Loucy (cell line): Measurements from ENCODE around the gene LETM1.

Source experiments
- CTCF ChIP-seq: fragments of 200-600 bp; sonication (generic); conservative IDR thresholded peaks from 2 replicates; pipeline ENCODE4 v1.5.1; 2014; ENCODE audit warnings: mild to moderate bottlenecking, antibody characterized with exemption, low read length
- EZH2phosphoT487 ChIP-seq: fragments of 200-600 bp; IDR thresholded peaks from 2 replicates; pipeline ENCODE4 v1.6.1; 2018; ENCODE audit warnings: antibody characterized with exemption, mild to moderate bottlenecking, moderate library complexity, borderline replicate concordance

DNA sequence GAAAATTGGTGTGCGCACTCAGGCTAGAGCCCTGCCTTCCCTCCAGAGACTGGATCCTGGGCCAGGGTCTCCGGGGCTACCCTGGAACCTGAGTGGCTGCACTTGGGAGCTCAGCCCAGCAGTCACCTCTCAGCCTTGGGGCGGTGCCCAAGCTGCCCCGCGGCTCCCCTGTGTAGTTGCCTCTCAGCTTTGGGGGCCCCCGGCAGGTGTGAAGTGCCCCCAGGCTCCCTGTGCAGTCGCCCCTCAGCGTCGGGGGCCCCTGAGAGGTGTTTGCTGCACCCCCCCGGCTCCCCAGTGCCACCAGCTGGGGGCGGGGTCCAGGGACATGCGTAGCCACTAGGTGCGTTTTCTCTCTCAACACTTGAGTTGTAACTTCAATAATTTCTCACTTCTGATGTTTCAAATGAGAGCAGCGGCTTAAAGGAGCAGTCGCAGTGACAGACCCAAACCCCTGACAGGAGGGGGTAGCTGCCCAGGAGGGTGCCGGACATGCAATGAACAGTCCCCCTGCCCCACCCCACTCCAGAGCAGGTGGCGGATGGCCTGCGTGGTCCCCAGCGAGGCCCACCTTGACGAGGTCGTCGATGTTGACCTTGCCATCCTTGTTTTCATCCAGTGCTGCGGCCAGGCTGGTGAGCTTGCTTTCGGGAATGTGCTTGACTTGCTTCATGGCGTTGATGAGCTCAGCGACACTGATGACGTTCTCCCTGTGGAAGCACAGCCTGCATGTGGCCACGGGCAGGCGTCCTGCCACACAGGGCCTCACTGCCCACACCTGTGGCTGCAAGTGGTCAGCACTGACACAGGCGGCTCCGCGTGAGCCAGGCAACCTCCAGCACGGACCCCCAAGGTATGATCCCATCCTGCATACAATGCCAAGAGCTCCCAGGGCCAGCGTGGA is 40.6 kb downstream of the LETM1 start:
- TF ChIP-seq CTCF (no peak), EZH2phosphoT487 (no peak)
